ENCODE data around the gene TSEN54. TPM values are rescaled to one million over a fixed set of nuclear protein-coding genes. Genes with fewer than 3 reads are reported as not detected.
"Not testable (repeated sequence)": the region's sequence is repeated elsewhere in the genome, so short reads cannot be mapped to it uniquely, and the experiment has no call there.

TSEN54 gene
- total RNA-seq, 1 experiment from 2014 or later = 74.5 TPM

GRCh38 chr17:75518983-75519537, 2.7 kb downstream of the TSEN54 start:
- POLR2A ChIA-PET = interaction anchor here (0.5 to 0.6 kb wide), 2 partner anchors 13 to 66 kb away, joined by 6 to 9 read pairs; no protein-coding TSS in a partner anchor
- peaks cover 54% of the 10 kb centered on the region for H3K36me3 Mint-ChIP-seq (ENCODE audit: insufficient read depth, unreplicated experiment)

GRCh38 chr17:75520413-75520812, 4.1 kb downstream of the TSEN54 start:
- H3K4me1 Mint-ChIP-seq (ENCODE audit: low read depth, unreplicated experiment) = peaks cover 28% of the 10 kb centered on the region
- H3K27me3 Mint-ChIP-seq (ENCODE audit: insufficient read depth, unreplicated experiment); H3K27ac Mint-ChIP-seq (ENCODE audit: unreplicated experiment); H3K36me3 ChIP-seq (ENCODE audit: control insufficient read depth, insufficient read depth, low read length); H3K4me1 ChIP-seq; H3K4me3 Mint-ChIP-seq (ENCODE audit: unreplicated experiment); H3K9me3 Mint-ChIP-seq (ENCODE audit: unreplicated experiment); intact Hi-C loops (cut with micrococcal nuclease; ENCODE audit: unreplicated experiment); H3K4me3 ChIP-seq (ENCODE audit: low read depth, low read length); BruUV-seq (replicated peaks); H3K9me3 ChIP-seq; DNase-seq; H3K27me3 ChIP-seq (replicated peaks; ENCODE audit: control insufficient read depth, insufficient read depth, low read length): not testable (repeated sequence)
- POLR2A ChIA-PET = interaction anchor here (0.6 kb wide), 2 partner anchors 115 to 157 kb away, joined by 3 to 9 read pairs; no protein-coding TSS in a partner anchor
- H3K36me3 Mint-ChIP-seq (ENCODE audit: insufficient read depth, unreplicated experiment) = peaks cover 68% of the 10 kb centered on the region
- CTCF ChIA-PET = interaction anchor here (0.5 to 1.3 kb wide), 2 partner anchors 12 to 69 kb away, joined by 4 to 5 read pairs; no protein-coding TSS in a partner anchor

More at GRCh38 chr17:75518983-75519537, 2.7 kb downstream of the TSEN54 start:
- peaks cover 14% of the 10 kb centered on the region; the same call in 1 of the 2 replicates for H3K4me1 ChIP-seq
- CTCF ChIA-PET = interaction anchor here (1.3 kb wide), 1 partner anchor 13 kb away, joined by 4 read pairs; no protein-coding TSS in a partner anchor
- Mint-ChIP-seq H3K4me1 (ENCODE audit: low read depth, unreplicated experiment) (peaks cover 22% of the 10 kb centered on the region), H3K4me3 (ENCODE audit: unreplicated experiment) (no peak overlapping the region), H3K27me3 (ENCODE audit: insufficient read depth, unreplicated experiment) (no peaks in the 10 kb centered on the region), H3K9me3 (ENCODE audit: unreplicated experiment) (no peaks in the 10 kb centered on the region), H3K27ac (ENCODE audit: unreplicated experiment) (no peak overlapping the region)
- TF ChIP-seq CTCF (IDR thresholded peaks at IDR 0.05; ENCODE audit: insufficient read depth in 1 of 2, low read depth in 1 of 2, low read length in 1 of 2, severe bottlenecking in 1 of 2, unreplicated experiment in 1 of 2) = no peak
- no peaks in the 10 kb centered on the region for H3K9me3 ChIP-seq
- H3K4me3 ChIP-seq (ENCODE audit: low read depth, low read length) = no peak overlapping the region
- intact Hi-C loops (cut with micrococcal nuclease; ENCODE audit: unreplicated experiment) = loop anchor here (5.0 kb wide), 1 partner anchor 33 kb away; no protein-coding TSS in a partner anchor
- DNase-seq = no peak
- H3K27me3 ChIP-seq (replicated peaks; ENCODE audit: control insufficient read depth, insufficient read depth, low read length) = no peaks in the 10 kb centered on the region
- no peaks in the 10 kb centered on the region; the same call in 1 of the 2 replicates for H3K36me3 ChIP-seq (ENCODE audit: control insufficient read depth, insufficient read depth, low read length)
- BruUV-seq (replicated peaks) = no TSS peak

- Histone ChIP-seq H3K4me1 (peaks cover 9% of the 10 kb centered on the region; the same call in 1 of the 2 replicates), H3K36me3 (ENCODE audit: control insufficient read depth, insufficient read depth, low read length) (no peaks in the 10 kb centered on the region; the same call in 1 of the 2 replicates), H3K9me3 (no peaks in the 10 kb centered on the region), H3K27me3 (replicated peaks; ENCODE audit: control insufficient read depth, insufficient read depth, low read length) (no peaks in the 10 kb centered on the region), H3K4me3 (ENCODE audit: low read depth, low read length) (no peak overlapping the region)
- ChIA-PET CTCF (no interaction called here), POLR2A (no interaction called here)
- BruUV-seq (replicated peaks) = no TSS peak
- Mint-ChIP-seq H3K27ac (ENCODE audit: unreplicated experiment) (no peak overlapping the region), H3K9me3 (ENCODE audit: unreplicated experiment) (no peaks in the 10 kb centered on the region), H3K36me3 (ENCODE audit: insufficient read depth, unreplicated experiment) (peaks cover 65% of the 10 kb centered on the region), H3K4me1 (ENCODE audit: low read depth, unreplicated experiment) (peaks cover 28% of the 10 kb centered on the region), H3K4me3 (ENCODE audit: unreplicated experiment) (no peak overlapping the region), H3K27me3 (ENCODE audit: insufficient read depth, unreplicated experiment) (no peaks in the 10 kb centered on the region)
- intact Hi-C loops (cut with micrococcal nuclease; ENCODE audit: unreplicated experiment) = no loop called here
- no peak for DNase-seq
- TF ChIP-seq CTCF (IDR thresholded peaks at IDR 0.05; ENCODE audit: insufficient read depth in 1 of 2, low read depth in 1 of 2, low read length in 1 of 2, severe bottlenecking in 1 of 2, unreplicated experiment in 1 of 2) = no peak
Measured at GRCh38 chr17:75521290-75521689, 5.0 kb downstream of the TSEN54 start.

Measured in Caco-2 (cell line).